Limb (tissue), 2 donors: ENCODE data around the gene KCNK5.

ENCODE experiments used
- DNase-seq, 2 donors: peaks; one replicate each; pipeline ENCODE4 v3.0.0-alpha.2; 2016; ENCODE audit errors: extremely low spot score in 2 of 2

Gene KCNK5

GRCh38 chr6:39172377-39172757 is 56.9 kb downstream of the KCNK5 start:
- DNase-seq: no peak

GRCh38 chr6:39171489-39172376 is 57.5 kb downstream of the KCNK5 start:
- no peak for DNase-seq

DNA sequence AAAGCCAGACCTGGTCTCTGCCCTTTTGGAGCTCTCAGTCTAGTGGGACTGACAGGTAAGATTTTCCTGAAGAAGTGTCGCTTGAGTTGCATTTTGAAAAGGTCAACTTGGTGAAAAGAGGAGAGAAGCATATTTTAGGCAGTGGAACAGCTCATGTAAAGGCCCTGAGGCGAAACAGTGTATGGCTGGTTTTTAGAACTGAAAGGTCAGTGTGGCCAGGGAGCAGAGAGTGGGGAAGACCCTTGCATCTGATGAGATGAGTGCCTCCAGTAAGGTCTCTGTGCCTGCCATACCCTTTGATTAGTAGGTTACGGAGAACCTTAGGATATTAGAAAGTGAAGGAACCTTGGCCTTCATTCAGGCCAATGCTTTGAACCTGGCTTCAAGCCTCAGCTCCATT is 58.4 kb downstream of the KCNK5 start:
- DNase-seq: no peak

DNA sequence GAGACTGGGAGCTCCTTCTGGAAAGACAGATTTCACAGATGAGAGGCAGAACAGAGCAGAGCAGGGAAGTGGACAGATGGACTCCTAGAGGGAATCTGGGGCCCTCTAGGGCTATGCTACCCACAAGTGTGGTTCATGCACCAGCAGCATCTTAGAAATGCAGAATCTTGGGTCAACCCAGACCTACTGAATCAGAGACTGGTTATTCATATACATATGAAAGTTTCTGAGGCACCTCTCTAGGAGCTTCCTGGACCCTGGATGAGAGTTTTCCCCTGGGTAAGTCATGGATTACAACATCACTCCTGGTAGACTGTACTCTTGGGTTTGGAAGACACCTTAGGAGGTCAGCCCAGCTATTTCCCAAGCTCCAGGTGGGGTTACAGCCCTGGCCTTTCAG is 58.9 kb downstream of the KCNK5 start:
- DNase-seq: no peak

DNA sequence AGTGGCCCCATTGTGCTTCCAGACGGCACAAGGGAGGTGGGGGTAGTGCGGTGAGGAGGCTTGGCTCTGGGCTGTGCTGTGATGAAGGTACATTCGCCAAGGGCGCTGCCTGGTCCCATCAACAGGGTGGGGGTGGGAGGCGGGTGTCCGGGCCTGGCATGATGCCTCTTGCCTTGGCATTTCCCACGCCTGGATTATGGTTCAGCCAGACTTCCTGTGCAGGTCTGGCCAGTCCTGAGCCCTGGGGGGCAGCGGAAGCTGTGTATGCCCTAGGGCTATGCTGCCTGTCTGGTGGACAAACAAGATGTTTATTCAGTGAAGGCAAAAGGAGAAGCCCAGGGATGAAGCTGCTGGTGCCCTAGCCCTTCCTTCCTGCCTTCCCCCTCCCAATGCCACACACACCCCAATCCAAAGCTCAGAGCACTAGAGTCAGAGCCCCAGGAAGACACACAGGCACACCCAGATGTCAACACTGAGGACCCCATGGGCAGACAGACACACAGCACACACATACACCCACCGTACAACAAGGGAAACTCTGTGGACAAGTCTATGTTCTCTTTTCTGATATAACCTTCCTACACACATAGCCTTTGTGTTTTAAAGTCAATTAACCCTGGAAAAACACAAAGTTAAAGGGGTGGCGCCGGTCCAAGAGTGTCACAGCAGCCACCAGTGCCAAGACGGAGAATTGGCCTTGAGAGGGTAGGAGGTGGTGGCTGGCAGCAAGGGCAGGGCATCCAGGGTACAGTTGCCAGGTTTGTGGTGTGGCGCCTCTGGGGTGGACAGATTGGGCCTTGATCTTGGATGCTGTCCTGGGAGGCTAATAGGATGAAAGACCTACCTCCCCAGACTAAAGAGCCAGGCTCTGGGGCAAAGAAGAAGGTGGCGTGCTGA is 59.6 kb downstream of the KCNK5 start:
- DNase-seq: no peak

GRCh38 chr6:39167866-39168625 is 61.2 kb downstream of the KCNK5 start:
- DNase-seq: no peak

DNA sequence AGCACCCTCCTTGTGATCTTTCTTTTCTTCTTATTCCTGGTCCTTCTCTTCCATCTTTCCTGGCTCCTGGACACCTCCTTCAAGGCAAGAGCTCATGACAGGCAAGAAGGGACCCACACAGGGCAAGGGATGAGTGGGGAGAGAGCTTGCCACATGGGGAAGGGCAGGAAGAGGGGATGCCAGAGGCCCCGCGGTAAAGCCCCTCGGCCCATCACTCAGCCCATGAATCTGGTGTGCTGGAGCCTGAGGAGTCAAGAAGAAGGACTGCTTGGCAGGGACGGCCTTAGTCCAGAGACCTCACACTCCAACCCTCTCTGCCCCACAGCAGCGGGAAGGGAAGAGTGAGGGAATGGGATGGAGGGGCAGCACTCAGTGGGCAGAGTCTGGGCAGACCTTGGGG is 62.0 kb downstream of the KCNK5 start:
- no peak for DNase-seq

DNA sequence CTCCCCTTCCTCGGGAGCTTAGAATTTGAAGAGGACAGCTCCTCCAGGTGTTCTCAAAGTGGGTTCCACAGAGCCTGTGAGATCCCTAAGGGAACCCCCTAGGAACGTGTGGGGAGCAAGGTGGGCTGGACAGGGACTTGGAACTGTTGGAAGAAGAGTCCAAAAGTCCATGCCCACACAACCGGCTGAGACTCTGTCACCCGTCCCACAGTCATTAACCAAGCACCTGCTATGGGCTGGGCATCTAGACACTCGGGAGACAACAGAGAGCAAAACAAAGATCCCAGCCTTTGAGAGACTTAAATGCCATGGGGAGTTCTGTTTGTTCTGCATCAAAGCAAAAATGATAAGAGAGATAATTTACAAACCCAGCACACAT is 62.4 kb downstream of the KCNK5 start:
- no peak for DNase-seq

DNA sequence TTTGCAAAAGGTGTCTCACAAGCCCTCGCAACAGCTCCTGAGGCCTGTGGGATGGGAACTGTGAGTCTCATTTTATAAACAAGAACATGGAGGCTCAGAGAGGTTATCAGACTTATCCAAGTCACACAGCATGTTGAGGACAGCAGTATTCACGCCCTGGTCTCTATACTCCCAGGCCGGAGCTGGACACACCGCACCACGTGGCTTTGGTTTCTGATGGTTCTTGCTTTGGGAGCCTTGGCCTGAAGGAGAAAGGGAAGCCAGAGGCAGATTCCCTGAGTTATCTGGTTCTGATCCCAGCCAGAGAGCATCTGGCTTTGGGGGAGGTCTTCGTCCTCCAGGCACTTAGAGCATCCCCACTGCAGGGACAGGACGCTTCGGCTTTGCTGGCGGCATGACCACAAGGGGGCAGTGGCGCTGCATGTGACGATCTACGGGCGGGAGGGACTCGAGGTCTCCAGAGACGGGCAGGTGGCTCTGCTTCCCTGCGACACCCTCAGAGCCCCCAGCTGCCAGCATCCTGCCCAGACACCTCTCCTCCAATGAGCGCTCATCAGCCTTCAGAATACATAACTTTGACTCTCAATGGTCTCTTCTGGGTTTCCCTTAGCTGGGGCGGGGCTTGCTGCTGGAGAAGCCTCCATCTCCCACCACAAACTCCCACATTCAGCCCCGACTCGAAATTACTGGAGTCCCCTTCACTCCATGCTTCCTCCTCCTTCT is 62.9 kb downstream of the KCNK5 start:
- DNase-seq: peak; percentile 41 to 86

DNA sequence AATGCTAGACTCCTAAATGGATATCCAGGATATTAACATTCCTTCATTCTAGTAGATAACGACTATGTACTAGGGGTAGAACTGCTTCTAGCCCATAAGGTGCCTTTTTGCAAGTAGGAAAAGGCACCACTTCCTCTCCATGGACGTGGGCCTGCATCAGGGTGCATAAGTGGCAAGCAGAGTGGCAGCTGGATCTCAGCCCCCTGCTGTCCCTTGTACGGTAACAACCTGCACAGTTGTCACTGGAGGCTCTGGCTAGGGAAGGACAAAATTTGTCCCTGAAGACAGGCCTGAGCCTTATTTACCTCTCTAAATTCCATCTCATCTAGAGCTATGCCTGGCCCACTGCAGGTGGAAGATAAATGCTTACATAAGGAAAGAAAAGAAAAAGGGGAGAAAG is 71.8 kb downstream of the KCNK5 start:
- no peak for DNase-seq

GRCh38 chr6:39156801-39157200 is 72.5 kb downstream of the KCNK5 start:
- no peak for DNase-seq

- no peak for DNase-seq
These were observed 74.6 kb downstream of the KCNK5 start for GRCh38 chr6:39154705-39155104.

DNA sequence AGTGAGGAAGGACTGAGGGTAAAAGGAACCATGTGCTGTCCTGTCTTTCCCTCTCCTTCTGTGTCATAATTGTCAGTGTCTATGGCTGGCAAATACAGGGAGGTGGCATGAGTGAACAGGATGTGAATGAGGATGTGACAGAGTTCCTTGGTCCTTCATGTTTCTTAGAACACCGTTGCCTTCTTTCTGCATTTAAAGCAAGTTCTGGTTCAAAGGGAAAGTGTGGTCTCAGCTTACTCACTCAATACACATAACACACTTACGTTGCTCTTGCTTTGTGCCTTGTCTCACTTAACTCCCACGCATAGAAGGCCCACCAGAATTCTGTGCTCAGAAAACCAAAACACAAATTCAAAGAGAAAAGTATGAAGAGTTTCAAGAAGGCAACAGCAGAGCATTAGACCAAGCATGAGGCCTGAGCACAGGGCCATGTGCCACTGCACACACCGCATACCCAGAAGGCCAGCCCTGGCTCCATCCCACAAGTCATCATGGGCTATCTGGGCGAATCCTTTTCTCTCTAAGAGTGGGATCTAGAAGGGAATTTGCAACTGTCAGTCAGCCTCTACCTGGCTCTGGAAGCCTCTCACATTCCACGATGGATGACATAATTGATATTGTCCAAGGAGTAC is 75.4 kb downstream of the KCNK5 start:
- DNase-seq: no peak

GRCh38 chr6:39152262-39152661 is 77.0 kb downstream of the KCNK5 start:
- no peak for DNase-seq

- DNase-seq: no peak
These were observed 78.1 kb downstream of the KCNK5 start for GRCh38 chr6:39151211-39151610.

DNA sequence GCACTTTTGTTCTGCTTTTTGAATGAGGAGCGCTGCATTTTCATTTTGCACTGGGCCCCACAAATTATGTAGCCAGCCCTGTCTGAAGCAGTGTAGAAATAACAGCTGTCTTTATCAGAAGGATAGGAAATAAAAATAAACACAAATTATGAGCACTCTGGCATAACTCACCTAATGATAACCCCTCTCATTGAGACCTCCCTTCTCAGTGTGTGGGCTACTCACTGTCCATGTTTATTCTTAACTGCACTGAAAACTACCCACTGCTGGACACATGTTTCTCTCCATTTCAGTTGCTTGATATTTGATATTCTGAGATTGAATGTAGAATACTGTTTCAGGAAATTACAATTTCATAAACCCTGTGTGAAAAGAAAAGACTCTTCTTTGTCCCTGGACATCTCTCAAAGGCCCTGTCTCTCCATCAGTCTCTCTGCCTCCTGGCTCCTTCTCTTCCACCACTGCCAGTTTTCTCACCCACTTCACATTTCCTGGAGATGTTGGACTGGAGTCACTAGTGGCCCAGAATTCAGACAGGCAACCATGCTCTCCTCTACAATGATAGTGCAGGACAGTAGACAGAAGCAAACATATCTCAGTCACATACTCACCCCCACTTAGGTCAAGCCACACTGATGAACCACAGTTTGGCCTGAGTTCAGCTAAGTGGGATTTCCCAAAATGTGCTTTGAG is 84.6 kb downstream of the KCNK5 start:
- no peak for DNase-seq

GRCh38 chr6:39143238-39143930 is 85.9 kb downstream of the KCNK5 start:
- DNase-seq: no peak

GRCh38 chr6:39140556-39141167 is 88.6 kb downstream of the KCNK5 start:
- no peak for DNase-seq
